SW 1271 (cell line): ENCODE results near the gene RMDN2.
"Not testable (repeated sequence)": the region's sequence is repeated elsewhere in the genome, so short reads cannot be mapped to it uniquely, and the experiment has no call there.

Experiments
- DNase-seq, 2 experiments: peaks; one replicate each; lab custom pipeline; 2025; lab: John Stamatoyannopoulos, UW

Gene RMDN2

GRCh38 chr2:37898448-37898847, 26.6 kb upstream of the RMDN2 start:
- DNase-seq, result no peak

- DNase-seq, result no peak
Observed at GRCh38 chr2:37902991-37903390, 22.1 kb upstream of the RMDN2 start.

GRCh38 chr2:37904425-37904824, 20.7 kb upstream of the RMDN2 start:
- DNase-seq, result no peak

- no peak for DNase-seq
Observed at GRCh38 chr2:37904993-37905392, 20.1 kb upstream of the RMDN2 start.

GRCh38 chr2:37906131-37906530, 19.0 kb upstream of the RMDN2 start:
- no peak for DNase-seq

- DNase-seq, result no peak
Observed at GRCh38 chr2:37907501-37908225, 17.4 kb upstream of the RMDN2 start.

- no peak for DNase-seq
Observed at GRCh38 chr2:37911296-37911873, 13.7 kb upstream of the RMDN2 start.

GRCh38 chr2:37912056-37912455, 13.0 kb upstream of the RMDN2 start:
- DNase-seq, result no peak

GRCh38 chr2:37912616-37913015, 12.5 kb upstream of the RMDN2 start:
- DNase-seq, result no peak

- DNase-seq, result no peak
Observed at GRCh38 chr2:37914340-37914739, 10.7 kb upstream of the RMDN2 start.

GRCh38 chr2:37915773-37916172, 9.3 kb upstream of the RMDN2 start:
- no peak for DNase-seq

GRCh38 chr2:37916512-37917082, 8.5 kb upstream of the RMDN2 start:
- DNase-seq, result no peak

- DNase-seq, result no peak
Observed at GRCh38 chr2:37917281-37918228, 7.5 kb upstream of the RMDN2 start.

GRCh38 chr2:37918742-37919186, 6.3 kb upstream of the RMDN2 start:
- DNase-seq, result no peak

- DNase-seq, result no peak
Observed at GRCh38 chr2:37919631-37920032, 5.5 kb upstream of the RMDN2 start.

GRCh38 chr2:37920570-37920969, 4.5 kb upstream of the RMDN2 start:
- no peak for DNase-seq

- DNase-seq, result no peak
Observed at GRCh38 chr2:37921781-37922180, 3.3 kb upstream of the RMDN2 start.

GRCh38 chr2:37923308-37924055, 1.6 kb upstream of the RMDN2 start:
- DNase-seq, result no peak

- DNase-seq, result no peak
Observed at GRCh38 chr2:37926635-37927034, 1.5 kb downstream of the RMDN2 start.

GRCh38 chr2:37928377-37928776, 3.3 kb downstream of the RMDN2 start:
- DNase-seq, result no peak

GRCh38 chr2:37930392-37930791, 5.3 kb downstream of the RMDN2 start:
- DNase-seq, result not testable (repeated sequence)

- DNase-seq, result not testable (repeated sequence)
Observed at GRCh38 chr2:37932873-37933272, 7.8 kb downstream of the RMDN2 start.
